RWPE2 (cell line): ENCODE measurements around the gene CUL1.

Experiments used
- ATAC-seq: fragments of 200-7000 bp; cut with Tn5 transposase; 3 replicates; pipeline ENCODE4 v1.9.1; 2021; ENCODE audit warnings: low read depth
- DNase-seq: peaks from one replicate; pipeline ENCODE4 v3.0.0-alpha.2; 2020; ENCODE audit warnings: low spot score
- H3K27ac ChIP-seq: fragments of 450-650 bp; 2 replicates; pipeline ENCODE4 v1.5.1; 2017; ENCODE audit warnings: mild to moderate bottlenecking; ENCODE audit not compliant: poor library complexity, severe bottlenecking
- H3K27me3 ChIP-seq: fragments of 250-450 bp; sonication (Bioruptor Pico); 2 replicates; pipeline ENCODE4 v1.5.1; 2021; ENCODE audit warnings: mild to moderate bottlenecking, moderate library complexity; ENCODE audit not compliant: insufficient read depth, poor library complexity, severe bottlenecking
- H3K36me3 ChIP-seq: fragments of 250-450 bp; sonication (Bioruptor Pico); 2 replicates; pipeline ENCODE4 v1.5.1; 2020; ENCODE audit warnings: low read depth, mild to moderate bottlenecking, moderate library complexity
- H3K4me1 ChIP-seq: fragments of 250-450 bp; sonication (Bioruptor Pico); 2 replicates; pipeline ENCODE4 v1.5.1; 2021; ENCODE audit warnings: mild to moderate bottlenecking, moderate library complexity; ENCODE audit not compliant: insufficient read depth, poor library complexity, severe bottlenecking
- H3K4me3 ChIP-seq: fragments of 250-450 bp; sonication (Bioruptor Pico); 2 replicates; pipeline ENCODE4 v1.5.1; 2021; ENCODE audit warnings: mild to moderate bottlenecking, moderate library complexity; ENCODE audit not compliant: severe bottlenecking
- H3K9me3 ChIP-seq: fragments of 250-450 bp; sonication (Bioruptor Pico); 2 replicates; pipeline ENCODE4 v1.5.1; 2021; ENCODE audit warnings: mild to moderate bottlenecking, moderate library complexity; ENCODE audit not compliant: severe bottlenecking
- CTCF ChIP-seq: fragments of 450-650 bp; IDR thresholded peaks from one replicate; pipeline ENCODE4 v1.5.1; 2017; ENCODE audit warnings: mild to moderate bottlenecking, moderate library complexity; ENCODE audit not compliant: poor library complexity, severe bottlenecking

Gene CUL1

GRCh38 chr7:148684289-148684830, 14.3 kb upstream of the CUL1 start:
- ATAC-seq = no peak
- no peak for TF ChIP-seq CTCF
- Histone ChIP-seq H3K4me3 (no peak overlapping the region), H3K4me1 (no peaks in the 10 kb centered on the region), H3K36me3 (no peaks in the 10 kb centered on the region), H3K27ac (no peak overlapping the region), H3K27me3 (no peaks in the 10 kb centered on the region), H3K9me3 (no peaks in the 10 kb centered on the region)
- no peak for DNase-seq

- no peak for TF ChIP-seq CTCF
- no peaks in the 10 kb centered on the region for H3K27me3 ChIP-seq
- ATAC-seq = no peak
- no peak for DNase-seq
- no peaks in the 10 kb centered on the region for H3K4me1 ChIP-seq
- H3K27ac ChIP-seq = no peak overlapping the region
- H3K4me3 ChIP-seq = no peak overlapping the region
- no peaks in the 10 kb centered on the region for H3K9me3 ChIP-seq
- no peaks in the 10 kb centered on the region for H3K36me3 ChIP-seq
Observed at GRCh38 chr7:148686312-148686937, 12.3 kb upstream of the CUL1 start.

- DNase-seq (no peak), ATAC-seq (no peak)
- TF ChIP-seq CTCF = no peak
- Histone ChIP-seq H3K27me3 (no peaks in the 10 kb centered on the region), H3K4me1 (no peaks in the 10 kb centered on the region), H3K9me3 (no peaks in the 10 kb centered on the region), H3K36me3 (no peaks in the 10 kb centered on the region), H3K4me3 (no peak overlapping the region), H3K27ac (no peak overlapping the region)
Observed at GRCh38 chr7:148687555-148687954, 11.1 kb upstream of the CUL1 start.

GRCh38 chr7:148688526-148688925, 10.2 kb upstream of the CUL1 start:
- Histone ChIP-seq H3K27me3 (no peaks in the 10 kb centered on the region), H3K4me3 (no peak overlapping the region), H3K9me3 (no peaks in the 10 kb centered on the region), H3K36me3 (no peaks in the 10 kb centered on the region), H3K4me1 (no peaks in the 10 kb centered on the region), H3K27ac (no peak overlapping the region)
- DNase-seq = no peak
- no peak for ATAC-seq
- TF ChIP-seq CTCF = no peak

GRCh38 chr7:148693651-148694050, 5.1 kb upstream of the CUL1 start:
- Histone ChIP-seq H3K4me3 (no peak overlapping the region), H3K9me3 (no peaks in the 10 kb centered on the region), H3K27ac (no peak overlapping the region), H3K36me3 (no peaks in the 10 kb centered on the region), H3K27me3 (no peaks in the 10 kb centered on the region), H3K4me1 (no peaks in the 10 kb centered on the region)
- no peak for TF ChIP-seq CTCF
- ATAC-seq (no peak), DNase-seq (no peak)
